Measurements from ENCODE around the gene ASPDH.

Gene ASPDH

GRCh38 chr19:50513746-50514345 lies at the start of gene ASPDH:
ASPDH (minus strand) TSS chr19:50513913; CDS start chr19:50513823, 90 bp downstream.
- no peak for DNase-seq

DNA sequence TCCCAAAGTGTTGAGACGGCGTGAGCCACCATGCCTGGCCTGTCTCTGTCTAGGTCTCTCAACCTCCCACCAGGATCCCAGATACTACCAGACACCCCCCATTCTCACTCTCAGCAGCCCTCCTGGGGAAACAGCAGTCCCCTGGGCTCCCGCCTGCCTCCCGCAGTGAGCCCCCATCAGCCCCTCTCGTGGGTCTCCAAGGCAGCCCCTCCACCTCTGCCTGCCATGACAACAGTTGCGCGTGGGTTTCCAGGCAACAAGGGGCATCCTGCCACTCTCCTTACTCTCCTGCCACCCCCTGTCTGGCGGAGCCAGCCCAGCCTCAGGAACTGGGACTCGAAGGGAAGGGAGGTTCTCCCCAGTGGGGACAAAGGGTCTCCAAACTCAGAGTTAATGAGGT lies 49.3 kb upstream of the ASPDH start:
- DNase-seq = no peak

GRCh38 chr19:50562329-50562728 lies 48.6 kb upstream of the ASPDH start:
- no peak for DNase-seq

GRCh38 chr19:50559636-50560035 lies 45.9 kb upstream of the ASPDH start:
- no peak for DNase-seq

DNA sequence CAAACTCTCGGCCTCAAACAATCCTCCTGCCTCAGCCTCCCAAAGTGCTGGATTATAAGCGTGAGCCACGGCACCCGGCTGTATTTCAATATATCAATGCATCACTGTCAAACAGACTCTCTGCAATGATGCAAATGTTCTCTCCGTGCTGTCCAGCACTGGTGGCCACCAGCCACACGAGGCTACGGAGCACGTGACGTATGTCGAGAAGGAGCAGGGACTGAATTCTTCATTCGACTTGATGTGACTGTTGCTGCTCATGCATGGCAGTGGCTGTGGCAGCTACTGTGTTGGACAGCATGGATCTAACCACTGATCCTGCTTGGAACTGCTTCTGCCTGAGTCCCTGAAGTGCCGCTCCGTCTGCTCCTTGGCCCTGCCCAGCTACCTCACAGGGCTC lies 44.7 kb upstream of the ASPDH start:
- DNase-seq = no peak

GRCh38 chr19:50558039-50558438 lies 44.3 kb upstream of the ASPDH start:
- no peak for DNase-seq

GRCh38 chr19:50557009-50557613 lies 43.4 kb upstream of the ASPDH start:
- DNase-seq = no peak

DNA sequence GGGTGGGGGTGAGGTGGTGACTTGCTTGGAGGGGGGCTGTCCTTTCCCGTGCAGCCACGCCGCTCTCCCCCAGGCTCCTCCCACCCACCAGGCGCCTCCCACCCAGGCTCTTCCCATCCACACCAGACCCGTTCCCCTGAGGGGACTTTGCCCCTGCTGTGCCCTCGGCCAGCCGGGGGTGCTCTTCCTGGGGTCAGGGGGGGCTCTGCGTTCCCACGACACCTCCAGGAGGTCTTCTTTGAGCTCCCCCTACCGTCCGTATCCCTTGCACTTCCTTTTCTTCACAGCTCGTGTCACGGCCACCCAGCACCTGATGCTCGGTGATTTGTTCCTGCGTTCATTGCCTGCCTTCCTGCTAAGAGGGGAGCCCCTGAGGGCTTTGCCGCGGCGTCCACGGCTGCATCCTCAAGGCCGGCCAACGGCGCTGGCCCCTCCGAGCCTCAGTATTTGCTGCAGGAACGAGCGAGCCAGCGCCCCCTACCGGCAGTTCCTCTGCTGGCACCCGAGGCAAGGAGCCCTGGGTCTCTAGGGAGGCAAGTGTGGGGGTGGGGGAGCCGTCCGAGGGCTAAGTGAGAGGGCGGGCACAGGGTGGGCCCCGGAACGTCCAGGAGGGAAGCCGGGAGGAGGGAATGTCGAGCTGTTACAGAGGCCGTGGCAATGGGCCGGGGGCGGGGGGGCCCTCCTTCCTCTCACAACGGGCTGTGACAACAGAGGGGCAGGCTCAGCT lies 42.7 kb upstream of the ASPDH start:
- peak; percentile 55 for DNase-seq

DNA sequence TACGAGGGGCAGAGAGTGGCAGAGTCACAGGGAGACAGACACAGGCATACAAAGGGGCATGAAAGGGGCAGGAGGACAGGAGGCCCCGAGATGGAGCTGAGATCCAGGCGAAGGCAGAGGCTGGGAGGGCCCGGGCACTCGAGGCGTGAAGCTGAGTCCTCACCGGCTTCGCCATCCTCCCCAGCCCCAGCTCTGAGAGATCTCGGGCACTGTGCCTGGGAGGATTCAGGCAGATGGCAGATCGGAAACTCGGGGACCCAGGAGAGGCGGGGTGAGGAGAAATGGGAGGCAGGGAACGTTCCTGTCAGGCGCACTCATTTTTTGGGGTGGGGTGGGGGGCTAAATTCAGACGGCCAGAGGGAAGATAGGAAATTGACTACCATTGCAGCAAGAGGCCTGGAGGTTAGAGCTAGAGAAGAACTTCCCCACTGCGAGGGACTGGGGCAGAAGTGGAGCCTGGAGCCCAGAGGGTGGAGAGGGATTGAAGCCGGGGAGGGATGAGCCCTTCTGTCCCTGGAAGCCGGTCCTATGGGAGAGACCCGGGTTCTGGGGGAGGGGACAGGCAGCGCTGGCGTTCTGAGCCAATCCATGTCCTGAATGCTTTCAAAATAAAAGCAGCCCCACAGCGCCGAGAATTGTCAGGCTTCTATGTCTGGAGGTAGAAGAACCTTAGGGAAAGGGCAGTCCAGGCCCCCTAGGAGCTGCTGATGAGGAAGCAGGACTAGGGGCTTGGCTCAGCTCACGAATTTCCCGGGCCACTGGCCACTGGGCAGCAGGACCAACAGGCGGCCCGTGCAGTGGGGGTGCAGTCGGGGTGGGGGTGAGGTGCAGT lies 42.0 kb upstream of the ASPDH start:
- DNase-seq = no peak

- DNase-seq = no peak
Observed at GRCh38 chr19:50555033-50555432, 41.3 kb upstream of the ASPDH start.

- no peak for DNase-seq
Observed at GRCh38 chr19:50554212-50554611, 40.5 kb upstream of the ASPDH start.

DNA sequence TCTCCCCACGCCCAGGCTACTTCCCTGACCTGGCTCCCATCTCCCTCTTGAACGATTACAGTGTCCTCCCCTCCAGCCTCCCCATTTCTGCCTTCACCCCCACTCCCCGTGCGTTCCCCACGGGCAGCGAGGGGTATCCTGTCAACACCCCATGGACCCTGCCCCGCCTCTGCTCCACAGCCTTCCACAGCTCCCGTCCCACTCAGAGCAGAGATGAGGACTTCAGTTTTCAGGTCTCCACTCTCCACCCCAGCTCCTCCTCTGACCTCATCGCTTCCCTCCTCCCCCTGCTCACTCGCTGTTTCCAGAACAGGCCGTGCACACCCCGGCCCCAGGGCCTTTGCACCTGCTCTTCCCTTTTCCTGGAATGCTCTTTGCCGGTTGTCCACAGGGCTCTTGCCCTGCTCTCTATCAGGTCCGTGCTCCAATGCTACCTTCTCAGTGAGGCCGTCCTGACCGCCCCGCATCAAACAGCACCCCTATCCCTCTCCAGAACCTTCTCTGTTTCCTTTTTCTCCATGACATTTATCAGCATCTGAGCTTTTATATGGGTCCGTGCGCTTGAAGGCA lies 39.5 kb upstream of the ASPDH start:
- no peak for DNase-seq

- no peak for DNase-seq
Observed at GRCh38 chr19:50552540-50552939, 38.8 kb upstream of the ASPDH start.

- DNase-seq = no peak
Observed at GRCh38 chr19:50551715-50552187, 38.0 kb upstream of the ASPDH start.

GRCh38 chr19:50551034-50551714 lies 37.5 kb upstream of the ASPDH start:
- no peak for DNase-seq

DNA sequence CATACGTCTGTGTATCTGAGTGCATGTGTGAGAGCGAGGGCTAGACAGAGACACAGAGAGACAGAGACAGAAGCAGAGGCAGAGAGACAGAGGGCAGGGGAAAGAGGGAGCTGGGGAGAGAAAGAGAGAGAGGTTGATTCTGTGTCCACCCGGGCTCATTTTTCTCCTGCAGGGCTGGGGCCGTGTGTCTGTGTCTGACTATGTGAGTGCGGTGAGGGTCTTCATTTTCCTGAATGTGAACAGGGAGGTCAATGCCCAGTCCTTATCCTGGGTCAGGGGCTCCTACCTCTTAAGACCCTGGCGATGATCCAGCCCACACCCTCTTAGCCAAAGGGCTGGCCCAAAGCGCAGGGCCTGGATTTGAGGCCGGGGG lies 36.9 kb upstream of the ASPDH start:
- DNase-seq = no peak

GRCh38 chr19:50549927-50550593 lies 36.3 kb upstream of the ASPDH start:
- DNase-seq = no peak

GRCh38 chr19:50549059-50549926 lies 35.6 kb upstream of the ASPDH start:
- no peak for DNase-seq

DNA sequence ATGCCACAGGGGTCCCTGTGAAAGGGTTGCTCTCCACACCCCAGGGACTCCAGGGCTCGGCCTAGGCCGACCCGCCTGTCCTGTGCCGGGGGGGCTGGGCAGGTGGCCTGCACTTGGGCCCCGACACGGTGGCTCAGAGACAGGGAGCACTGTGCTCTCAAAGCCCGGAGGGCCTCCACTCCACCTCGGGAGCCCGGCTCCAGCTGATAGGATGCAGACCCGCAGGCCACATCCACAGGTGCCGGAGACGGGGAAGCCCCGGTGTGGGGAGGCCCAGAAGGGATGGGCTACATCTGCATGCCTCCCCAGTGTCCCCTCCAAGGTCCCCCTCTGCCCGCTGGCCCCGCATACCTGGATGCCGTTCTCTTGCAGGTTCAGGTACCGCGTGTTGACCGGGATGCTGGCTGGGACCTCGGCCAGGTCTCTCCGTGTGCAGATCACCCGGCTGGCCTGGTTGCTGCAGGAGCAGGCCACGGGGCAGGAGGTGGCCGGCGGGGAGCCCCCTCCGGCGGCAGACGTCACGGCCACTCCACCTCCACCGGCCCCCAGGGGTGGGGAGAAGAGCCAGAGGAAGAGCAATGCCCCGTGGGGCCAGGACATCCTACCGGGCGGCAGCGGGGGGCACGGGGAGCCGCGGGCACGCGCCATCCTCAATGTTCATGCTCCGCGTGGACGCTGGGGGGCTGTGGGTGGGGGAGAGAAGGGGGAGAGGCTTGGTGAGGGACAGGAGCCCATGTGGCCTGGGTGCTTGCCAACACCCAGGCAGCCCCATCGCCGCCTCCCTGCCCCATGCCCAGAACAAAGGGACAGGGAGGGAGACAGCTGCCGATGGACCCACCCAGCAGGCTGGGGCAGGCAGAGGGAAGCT lies 34.7 kb upstream of the ASPDH start:
- no peak for DNase-seq
